CD4-positive, alpha-beta memory T cell (primary cell): ENCODE data around the gene LRFN2. TPM values are rescaled to one million over a fixed set of nuclear protein-coding genes. Genes with fewer than 3 reads are reported as not detected.

Source experiments
- CTCF ChIA-PET: fragments of 350-600 bp; sonication (Branson Sonifier 250); formaldehyde crosslinking; loops from one replicate; lab custom pipeline; 2021; ENCODE audit warnings: inconsistent platforms; ENCODE audit not compliant: partially characterized antibody; lab: Charles Lee
- POLR2A ChIA-PET: fragments of 350-600 bp; sonication (Branson Sonifier 250); formaldehyde crosslinking; loops from one replicate; lab custom pipeline; 2021; ENCODE audit not compliant: partially characterized antibody; lab: Charles Lee
- DNase-seq, 5 donors: peaks; one replicate each; pipeline versions ENCODE4 v3.0.0 to v3.0.0-alpha.2; 2020 to 2022; ENCODE audit warnings: mixed read lengths in 1 of 5
- H3K27ac ChIP-seq: one replicate; pipeline ENCODE4 v1.7.0; 2013; ENCODE audit warnings: low read depth, low read length
- H3K27me3 ChIP-seq: 2 replicates; pipeline ENCODE4 v1.7.0; 2013; ENCODE audit warnings: mild to moderate bottlenecking, low read length, moderate library complexity; ENCODE audit not compliant: insufficient read depth
- H3K36me3 ChIP-seq: 2 replicates; pipeline ENCODE4 v1.7.0; 2013; ENCODE audit warnings: mild to moderate bottlenecking, low read length, moderate library complexity; ENCODE audit not compliant: insufficient read depth
- H3K4me1 ChIP-seq: 2 replicates; pipeline ENCODE4 v1.7.0; 2013; ENCODE audit warnings: mild to moderate bottlenecking, low read length, moderate library complexity; ENCODE audit not compliant: insufficient read depth
- H3K4me3 ChIP-seq, 2 donors: one replicate each; pipeline ENCODE4 v1.7.0; 2013; ENCODE audit warnings: low read length in 2 of 2, mild to moderate bottlenecking in 1 of 2
- H3K9me3 ChIP-seq, 2 donors: one replicate each; pipeline ENCODE4 v1.7.0; 2013; ENCODE audit warnings: low read length in 2 of 2, control low read depth in 1 of 2; ENCODE audit not compliant: control insufficient read depth in 1 of 2
- H3K27ac Mint-ChIP-seq, 7 donors: one replicate each; pipeline ENCODE4 v1.8.0; 2020 to 2021; ENCODE audit warnings: mixed read lengths in 7 of 7, mild to moderate bottlenecking in 6 of 7, inconsistent platforms in 3 of 7, moderate library complexity in 3 of 7
- H3K27me3 Mint-ChIP-seq, 2 donors: one replicate each; pipeline ENCODE4 v1.8.0; 2020 to 2021; ENCODE audit warnings: mixed read lengths in 2 of 2
- H3K36me3 Mint-ChIP-seq, 2 donors: one replicate each; pipeline ENCODE4 v1.8.0; 2020 to 2021; ENCODE audit warnings: mixed read lengths in 2 of 2, inconsistent platforms in 1 of 2, mild to moderate bottlenecking in 1 of 2
- H3K4me1 Mint-ChIP-seq, 4 donors: one replicate each; pipeline ENCODE4 v1.8.0; 2020 to 2021; ENCODE audit warnings: mixed read lengths in 4 of 4, mild to moderate bottlenecking in 1 of 4
- H3K4me3 Mint-ChIP-seq, 8 donors: one replicate each; pipeline ENCODE4 v1.8.0; 2020 to 2021; ENCODE audit warnings: mixed read lengths in 8 of 8, mild to moderate bottlenecking in 7 of 8, moderate library complexity in 6 of 8, inconsistent platforms in 3 of 8
- H3K9me3 Mint-ChIP-seq, 8 donors: one replicate each; pipeline ENCODE4 v1.8.0; 2020 to 2021; ENCODE audit warnings: mixed read lengths in 8 of 8, mild to moderate bottlenecking in 5 of 8, inconsistent platforms in 3 of 8, moderate library complexity in 1 of 8
- intact Hi-C: fragments of 100-400 bp; cut with micrococcal nuclease; formaldehyde crosslinking; loops from one replicate; pipeline ENCODE4 v1.15.1; 2023
- polyA plus RNA-seq, 2 donors: library from polyadenylated mRNA; unstranded; fragments of 300-500 nt; fragmentation: Illumina TruSeq; gene quantifications; one replicate each; pipeline ENCODE4 v1.2.3, GENCODE V29; 2021
- total RNA-seq, 2 experiments: library from RNA; stranded (reverse); gene quantifications; one replicate each; pipeline ENCODE4 v1.2.3, GENCODE V29; 2021

The LRFN2 gene
- total and polyA plus RNA-seq, 4 experiments from 2014 or later: 0.17 TPM; not detected in 3

DNA sequence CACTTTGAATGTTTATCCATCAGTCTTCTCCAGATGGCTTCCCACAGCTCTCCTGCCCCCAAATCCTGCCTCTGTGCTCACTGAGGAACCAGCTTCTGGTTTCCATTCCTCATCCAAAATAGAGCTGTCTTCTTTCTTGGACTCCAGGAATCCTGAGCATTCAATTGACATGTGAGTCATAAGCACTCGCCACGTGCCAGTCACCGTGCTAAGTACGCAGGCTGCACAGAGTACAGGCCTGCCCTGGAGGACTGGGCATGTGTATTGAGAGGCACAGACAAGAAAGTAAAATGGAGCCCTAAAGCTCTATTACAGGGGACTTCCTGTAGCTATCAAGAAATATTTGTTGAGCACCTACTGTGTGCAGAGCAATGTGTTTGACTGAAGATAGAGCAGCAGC lies 39.7 kb upstream of the LRFN2 start:
- CTCF ChIA-PET: no interaction called here

DNA sequence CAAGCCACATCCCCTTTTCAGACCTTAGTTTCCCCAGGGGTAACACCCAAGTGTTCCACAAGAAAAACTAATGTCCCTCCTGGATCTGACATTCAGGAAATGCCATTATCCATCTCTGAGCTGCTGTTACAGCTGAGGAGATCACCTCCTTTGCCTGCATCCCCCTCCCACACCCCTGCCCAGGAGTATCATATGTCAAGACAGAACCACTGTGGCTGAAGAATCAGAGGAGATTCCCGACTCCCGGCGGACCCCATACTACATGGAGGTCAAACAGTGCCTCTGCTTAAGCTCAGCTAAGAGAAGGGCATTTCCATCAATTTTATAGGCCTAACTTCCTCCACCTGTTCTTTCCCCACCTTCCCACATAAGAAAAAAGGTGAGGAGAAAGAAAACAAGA lies 36.8 kb upstream of the LRFN2 start:
- no peaks in the 10 kb centered on the region for H3K27me3 ChIP-seq
- H3K4me3 ChIP-seq: no peak overlapping the region
- intact Hi-C loops: no loop called here
- POLR2A ChIA-PET: no interaction called here
- H3K9me3 ChIP-seq: no peaks in the 10 kb centered on the region
- Mint-ChIP-seq H3K27ac (no peak overlapping the region), H3K4me3 (no peak overlapping the region), H3K9me3 (peaks cover 0 to 12% (median 4%) of the 10 kb centered on the region in 8 donors), H3K27me3 (peaks cover 0 to 5% of the 10 kb centered on the region in 2 donors), H3K4me1 (no peaks in the 10 kb centered on the region), H3K36me3 (no peaks in the 10 kb centered on the region)
- H3K36me3 ChIP-seq: no peaks in the 10 kb centered on the region
- DNase-seq: no peak
- H3K4me1 ChIP-seq: no peaks in the 10 kb centered on the region
- CTCF ChIA-PET: no interaction called here
- no peak overlapping the region for H3K27ac ChIP-seq

More for the DNA sequence above, 39.7 kb upstream of the LRFN2 start:
- peaks cover 0 to 11% (median 4%) of the 10 kb centered on the region in 8 donors for H3K9me3 Mint-ChIP-seq
- H3K36me3 Mint-ChIP-seq: no peaks in the 10 kb centered on the region
- intact Hi-C loops: loop anchor here (5.0 kb wide), 1 partner anchor 900 kb away; the partner anchor contains the start of gene KIF6
- no peaks in the 10 kb centered on the region for H3K4me1 ChIP-seq
- no peaks in the 10 kb centered on the region for H3K27me3 ChIP-seq
- no peaks in the 10 kb centered on the region for H3K36me3 ChIP-seq
- H3K27ac Mint-ChIP-seq: no peak overlapping the region
- no peaks in the 10 kb centered on the region for H3K4me1 Mint-ChIP-seq
- no peak overlapping the region for H3K4me3 ChIP-seq
- peaks cover 0 to 4% of the 10 kb centered on the region in 2 donors for H3K27me3 Mint-ChIP-seq
- DNase-seq: no peak
- POLR2A ChIA-PET: no interaction called here
- H3K27ac ChIP-seq: no peak overlapping the region
- no peaks in the 10 kb centered on the region for H3K9me3 ChIP-seq
- no peak overlapping the region for H3K4me3 Mint-ChIP-seq

DNA sequence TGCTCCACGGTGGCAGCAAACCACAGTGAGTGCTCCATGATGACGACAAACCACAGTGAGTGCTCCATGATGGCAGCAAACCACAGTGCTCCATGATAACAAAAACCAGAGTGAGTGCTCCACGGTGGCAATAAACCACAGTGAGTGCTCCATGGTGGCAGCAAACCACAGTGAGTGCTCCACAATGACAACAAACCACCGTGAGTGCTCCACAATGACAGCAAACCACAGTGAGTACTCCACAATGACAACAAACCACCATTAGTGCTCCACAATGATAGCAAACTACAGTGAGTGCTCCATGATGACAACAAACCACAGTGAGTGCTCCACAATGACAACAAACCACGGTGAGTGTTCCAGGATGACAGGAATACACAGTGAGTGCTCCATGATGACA lies 36.0 kb upstream of the LRFN2 start:
- intact Hi-C loops: no loop called here

DNA sequence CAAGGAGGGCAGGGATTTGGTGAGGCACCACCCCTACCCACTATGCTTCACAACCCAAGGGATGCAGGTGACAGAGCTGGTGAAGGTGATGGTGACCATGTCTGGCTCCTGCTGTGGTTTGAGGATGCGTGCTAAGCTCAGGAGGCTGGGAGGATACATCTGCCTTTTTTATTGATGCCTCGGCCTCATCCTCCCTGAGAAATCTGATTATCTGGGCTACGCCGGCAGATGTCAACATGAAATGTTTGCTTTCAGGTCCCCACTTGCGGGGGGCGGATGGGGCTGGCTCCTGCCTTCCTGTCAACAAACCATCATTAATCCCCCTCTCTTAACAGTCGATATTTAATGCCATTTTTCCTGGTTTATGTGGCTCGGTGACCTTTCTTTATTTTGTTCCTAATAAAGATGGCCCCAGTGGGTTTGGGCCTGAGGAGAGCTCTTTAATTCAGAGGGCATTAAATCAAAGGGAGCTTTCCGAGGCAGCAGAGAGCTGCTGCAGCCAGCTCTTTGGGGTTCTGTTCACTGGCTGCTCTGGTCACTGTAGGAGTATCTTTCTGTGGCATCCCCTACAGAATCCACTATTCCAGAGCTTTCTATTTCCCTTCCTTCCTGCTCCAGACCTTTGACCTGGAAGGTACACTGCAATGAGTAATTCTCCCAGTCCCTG lies 33.5 kb upstream of the LRFN2 start:
- no peak overlapping the region for H3K4me3 ChIP-seq
- intact Hi-C loops: no loop called here
- no peak for DNase-seq
- H3K27ac ChIP-seq: no peak overlapping the region
- ChIA-PET CTCF (no interaction called here), POLR2A (no interaction called here)
- no peaks in the 10 kb centered on the region for H3K4me1 ChIP-seq
- no peaks in the 10 kb centered on the region for H3K36me3 Mint-ChIP-seq
- no peaks in the 10 kb centered on the region for H3K4me1 Mint-ChIP-seq
- peaks cover 0 to 12% (median 1%) of the 10 kb centered on the region in 8 donors for H3K9me3 Mint-ChIP-seq
- H3K36me3 ChIP-seq: no peaks in the 10 kb centered on the region
- H3K27me3 ChIP-seq: no peaks in the 10 kb centered on the region
- H3K9me3 ChIP-seq: no peaks in the 10 kb centered on the region
- no peak overlapping the region for H3K27ac Mint-ChIP-seq
- peaks cover 7 to 11% of the 10 kb centered on the region in 2 donors for H3K27me3 Mint-ChIP-seq
- H3K4me3 Mint-ChIP-seq: no peak overlapping the region

More for the DNA sequence above, 36.0 kb upstream of the LRFN2 start:
- no peaks in the 10 kb centered on the region for H3K9me3 ChIP-seq
- Mint-ChIP-seq H3K4me1 (no peaks in the 10 kb centered on the region), H3K4me3 (no peak overlapping the region), H3K27me3 (peaks cover 4 to 6% of the 10 kb centered on the region in 2 donors), H3K27ac (no peak overlapping the region), H3K36me3 (no peaks in the 10 kb centered on the region), H3K9me3 (peaks cover 0 to 12% (median 4%) of the 10 kb centered on the region in 8 donors)
- CTCF ChIA-PET: no interaction called here
- no peak overlapping the region for H3K27ac ChIP-seq
- POLR2A ChIA-PET: no interaction called here
- H3K36me3 ChIP-seq: no peaks in the 10 kb centered on the region
- no peaks in the 10 kb centered on the region for H3K27me3 ChIP-seq
- DNase-seq: no peak
- H3K4me1 ChIP-seq: no peaks in the 10 kb centered on the region
- H3K4me3 ChIP-seq: no peak overlapping the region

DNA sequence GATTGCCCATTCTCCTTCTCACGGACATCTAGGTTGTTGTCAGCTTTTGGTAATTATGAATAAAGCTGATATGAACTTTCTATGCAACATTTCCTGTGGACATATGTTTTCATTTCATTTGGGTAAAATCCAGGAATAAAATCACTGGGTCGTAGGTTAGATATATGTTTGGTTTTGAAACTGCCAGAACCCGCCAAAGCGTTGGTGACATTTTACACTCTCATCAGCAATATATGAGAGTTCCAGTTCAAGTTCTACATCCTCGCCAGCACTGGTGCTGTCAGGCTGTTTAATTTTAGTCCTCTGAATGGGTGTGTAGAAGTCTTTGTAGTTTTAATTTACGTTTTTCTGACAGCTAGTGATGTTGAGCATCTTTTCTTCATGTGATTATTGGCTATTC lies 27.5 kb upstream of the LRFN2 start:
- Mint-ChIP-seq H3K27ac (no peak overlapping the region), H3K36me3 (no peaks in the 10 kb centered on the region), H3K27me3 (peaks cover 18% of the 10 kb centered on the region in 2 donors), H3K4me3 (no peak overlapping the region), H3K9me3 (peaks cover 0 to 3% (median 0%) of the 10 kb centered on the region in 8 donors), H3K4me1 (no peaks in the 10 kb centered on the region)
- intact Hi-C loops: no loop called here
- Histone ChIP-seq H3K4me3 (no peak overlapping the region), H3K36me3 (no peaks in the 10 kb centered on the region), H3K27me3 (peaks cover 3% of the 10 kb centered on the region), H3K4me1 (no peaks in the 10 kb centered on the region), H3K9me3 (no peaks in the 10 kb centered on the region), H3K27ac (no peak overlapping the region)
- CTCF ChIA-PET: no interaction called here
- DNase-seq: no peak
- POLR2A ChIA-PET: no interaction called here

DNA sequence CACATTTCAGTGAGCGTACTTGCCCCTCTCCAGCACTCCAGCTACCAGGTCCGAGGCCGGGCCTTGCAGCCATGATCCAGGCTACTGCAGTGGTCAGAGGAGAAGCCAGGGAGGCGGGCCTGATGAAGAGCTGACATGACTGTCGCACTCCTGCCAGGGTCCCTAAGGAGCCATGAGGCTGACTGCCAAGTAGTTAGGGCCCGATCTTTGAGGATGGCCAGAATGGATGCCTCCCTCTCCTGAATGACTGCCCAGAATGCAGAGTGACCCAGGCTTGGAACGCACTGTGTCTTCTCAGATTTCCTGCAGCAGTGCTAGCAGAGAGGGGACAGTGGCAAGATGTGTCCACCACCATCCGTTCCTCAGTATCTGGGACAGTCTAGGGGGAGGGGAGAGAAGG lies 24.7 kb upstream of the LRFN2 start:
- H3K27me3 Mint-ChIP-seq: peaks cover 12 to 23% of the 10 kb centered on the region in 2 donors

DNA sequence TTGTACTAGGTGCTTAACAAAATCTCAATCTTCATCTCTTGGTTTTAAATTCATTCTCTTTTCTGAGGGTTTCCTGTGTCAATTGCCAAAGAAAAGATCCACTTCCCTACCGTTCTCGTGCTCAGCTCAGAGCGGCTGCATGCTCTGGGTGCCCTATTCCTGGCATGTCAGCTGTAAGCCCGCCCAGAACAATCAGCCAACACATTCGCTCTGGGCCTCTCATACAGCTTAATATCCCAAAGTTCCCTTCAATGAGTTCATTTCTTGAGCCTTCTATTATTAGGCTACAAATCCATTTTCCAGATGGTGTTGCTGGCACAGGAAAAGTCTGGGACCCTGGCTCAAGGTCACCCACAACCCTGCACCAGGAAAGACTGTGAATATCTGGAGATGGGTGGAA lies 24.3 kb upstream of the LRFN2 start:
- H3K4me1 Mint-ChIP-seq: no peaks in the 10 kb centered on the region
- intact Hi-C loops: no loop called here
- H3K4me1 ChIP-seq: no peaks in the 10 kb centered on the region
- H3K4me3 ChIP-seq: no peak overlapping the region
- H3K27me3 ChIP-seq: peaks cover 3% of the 10 kb centered on the region
- no peaks in the 10 kb centered on the region for H3K36me3 Mint-ChIP-seq
- ChIA-PET POLR2A (no interaction called here), CTCF (no interaction called here)
- no peak overlapping the region for H3K27ac ChIP-seq
- H3K9me3 Mint-ChIP-seq: peaks cover 0 to 3% (median 0%) of the 10 kb centered on the region in 8 donors
- no peaks in the 10 kb centered on the region for H3K9me3 ChIP-seq
- peaks cover 12 to 23% of the 10 kb centered on the region in 2 donors for H3K27me3 Mint-ChIP-seq
- H3K36me3 ChIP-seq: no peaks in the 10 kb centered on the region
- no peak overlapping the region for H3K27ac Mint-ChIP-seq
- DNase-seq: no peak
- H3K4me3 Mint-ChIP-seq: no peak overlapping the region

More for the DNA sequence above, 24.7 kb upstream of the LRFN2 start:
- H3K9me3 Mint-ChIP-seq: peaks cover 0 to 3% (median 0%) of the 10 kb centered on the region in 8 donors
- H3K4me1 Mint-ChIP-seq: no peaks in the 10 kb centered on the region
- no peaks in the 10 kb centered on the region for H3K36me3 Mint-ChIP-seq
- no peak overlapping the region for H3K27ac ChIP-seq
- H3K4me3 Mint-ChIP-seq: no peak overlapping the region
- H3K4me1 ChIP-seq: no peaks in the 10 kb centered on the region
- H3K36me3 ChIP-seq: no peaks in the 10 kb centered on the region
- no peak overlapping the region for H3K27ac Mint-ChIP-seq
- ChIA-PET CTCF (no interaction called here), POLR2A (no interaction called here)
- no peak for DNase-seq
- peaks cover 3% of the 10 kb centered on the region for H3K27me3 ChIP-seq
- intact Hi-C loops: no loop called here
- H3K9me3 ChIP-seq: no peaks in the 10 kb centered on the region
- no peak overlapping the region for H3K4me3 ChIP-seq
